A673 (cell line): Measurements from ENCODE around the gene BCAP29. TPM values are rescaled to one million over a fixed set of nuclear protein-coding genes. Genes with fewer than 3 reads are reported as not detected.

Experiments
- BruUV-seq: library from RNA; stranded (reverse); fragments of 400-500 nt; replicated peaks from 2 replicates; lab custom pipeline; 2021; lab: Mats Ljungman, UMichigan
- CTCF ChIA-PET: fragments of 300-600 bp; sonication (Branson Sonifier 250); formaldehyde crosslinking; loops from one replicate; lab custom pipeline; 2022; ENCODE audit warnings: antibody characterized with exemption; lab: Charles Lee
- POLR2A ChIA-PET: fragments of 300-600 bp; sonication (Branson Sonifier 250); formaldehyde crosslinking; loops from one replicate; lab custom pipeline; 2022; ENCODE audit warnings: antibody characterized with exemption; ENCODE audit not compliant: low non-redundant PET; lab: Charles Lee
- DNase-seq: peaks from one replicate; pipeline ENCODE4 v3.0.0-alpha.2; 2015; ENCODE audit warnings: low spot score
- H3K27ac ChIP-seq: fragments of 200-600 bp; sonication (generic); 2 replicates; pipeline ENCODE4 v1.5.1; 2016; ENCODE audit warnings: mixed run types, low read depth, mild to moderate bottlenecking, mixed read lengths, antibody characterized with exemption, low read length; ENCODE audit not compliant: poor library complexity, severe bottlenecking
- H3K27me3 ChIP-seq: fragments of 200-600 bp; sonication (generic); replicated peaks from 2 replicates; pipeline ENCODE4 v1.6.1; 2017; ENCODE audit warnings: mixed run types, low read depth, mild to moderate bottlenecking, mixed read lengths, antibody characterized with exemption, low read length; ENCODE audit not compliant: insufficient read depth, poor library complexity
- H3K36me3 ChIP-seq: fragments of 200-600 bp; sonication (generic); 2 replicates; pipeline ENCODE4 v1.6.1; 2016; ENCODE audit warnings: mixed run types, mild to moderate bottlenecking, mixed read lengths, antibody characterized with exemption, low read length; ENCODE audit not compliant: insufficient read depth, poor library complexity, severe bottlenecking
- H3K4me1 ChIP-seq: fragments of 200-600 bp; sonication (generic); 2 replicates; pipeline ENCODE4 v1.6.1; 2017; ENCODE audit warnings: mixed run types, mild to moderate bottlenecking, mixed read lengths, antibody characterized with exemption, low read length; ENCODE audit not compliant: insufficient read depth, poor library complexity, severe bottlenecking
- H3K4me3 ChIP-seq: fragments of 200-600 bp; sonication (generic); 2 replicates; pipeline ENCODE4 v1.5.1; 2016; ENCODE audit warnings: low read depth, mixed run types, mild to moderate bottlenecking, mixed read lengths, low read length; ENCODE audit not compliant: poor library complexity, severe bottlenecking
- H3K9me3 ChIP-seq: fragments of 200-600 bp; sonication (generic); 2 replicates; pipeline ENCODE4 v1.6.1; 2016; ENCODE audit warnings: mixed run types, low read depth, mild to moderate bottlenecking, mixed read lengths, antibody characterized with exemption, low read length; ENCODE audit not compliant: poor library complexity, severe bottlenecking
- EZH2 ChIP-seq: fragments of 200-600 bp; sonication (generic); IDR thresholded peaks from 2 replicates; pipeline ENCODE4 v1.6.1; 2017; ENCODE audit warnings: borderline replicate concordance, low read depth, mild to moderate bottlenecking, mixed read lengths, antibody characterized with exemption, low read length; ENCODE audit not compliant: poor library complexity, severe bottlenecking
- intact Hi-C: fragments of 100-400 bp; cut with micrococcal nuclease; formaldehyde crosslinking; loops from one replicate; pipeline ENCODE4 v1.10.0; 2022; ENCODE audit not compliant: unreplicated experiment
- total RNA-seq: library from RNA; stranded (reverse); gene quantifications from 2 replicates; pipeline ENCODE4 v1.2.3, GENCODE V29; 2021
- TF ChIP-seq, protein P1 (sequence below): fragments of 300-800, 200-600 bp; sonication (generic); conservative IDR thresholded peaks from 2 replicates; pipeline ENCODE4 v1.5.1; 2017; ENCODE audit warnings: low read depth, mild to moderate bottlenecking, antibody characterized with exemption, low read length, moderate library complexity, mixed read lengths

The BCAP29 gene
- total RNA-seq, 1 experiment from 2014 or later: 32.0 TPM

DNA sequence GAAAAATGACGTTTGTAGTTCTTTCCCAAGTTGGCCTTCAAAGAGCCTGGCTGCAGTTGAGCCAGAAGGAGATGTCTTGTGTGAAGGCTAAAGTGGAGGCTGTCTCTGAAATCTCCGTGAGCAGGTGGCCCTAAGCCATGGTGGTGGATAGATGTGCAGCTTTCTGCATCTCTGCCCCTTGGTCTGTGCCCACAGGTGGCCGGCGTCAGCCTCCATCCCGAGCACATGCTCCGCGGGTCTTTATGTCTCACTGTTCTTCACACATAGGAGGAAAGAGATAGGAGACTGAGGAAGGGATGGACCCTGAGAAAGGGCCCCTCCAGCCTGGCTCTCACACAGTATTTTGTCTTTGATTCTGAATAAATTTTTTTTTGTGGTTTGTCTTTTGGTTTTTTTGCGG lies 50.3 kb downstream of the BCAP29 start:
- TF ChIP-seq EZH2: no peak
- TF ChIP-seq, protein P1, sequence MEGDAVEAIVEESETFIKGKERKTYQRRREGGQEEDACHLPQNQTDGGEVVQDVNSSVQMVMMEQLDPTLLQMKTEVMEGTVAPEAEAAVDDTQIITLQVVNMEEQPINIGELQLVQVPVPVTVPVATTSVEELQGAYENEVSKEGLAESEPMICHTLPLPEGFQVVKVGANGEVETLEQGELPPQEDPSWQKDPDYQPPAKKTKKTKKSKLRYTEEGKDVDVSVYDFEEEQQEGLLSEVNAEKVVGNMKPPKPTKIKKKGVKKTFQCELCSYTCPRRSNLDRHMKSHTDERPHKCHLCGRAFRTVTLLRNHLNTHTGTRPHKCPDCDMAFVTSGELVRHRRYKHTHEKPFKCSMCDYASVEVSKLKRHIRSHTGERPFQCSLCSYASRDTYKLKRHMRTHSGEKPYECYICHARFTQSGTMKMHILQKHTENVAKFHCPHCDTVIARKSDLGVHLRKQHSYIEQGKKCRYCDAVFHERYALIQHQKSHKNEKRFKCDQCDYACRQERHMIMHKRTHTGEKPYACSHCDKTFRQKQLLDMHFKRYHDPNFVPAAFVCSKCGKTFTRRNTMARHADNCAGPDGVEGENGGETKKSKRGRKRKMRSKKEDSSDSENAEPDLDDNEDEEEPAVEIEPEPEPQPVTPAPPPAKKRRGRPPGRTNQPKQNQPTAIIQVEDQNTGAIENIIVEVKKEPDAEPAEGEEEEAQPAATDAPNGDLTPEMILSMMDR: no peak
- intact Hi-C loops: no loop called here
- Histone ChIP-seq H3K4me3 (no peak overlapping the region), H3K9me3 (no peaks in the 10 kb centered on the region), H3K4me1 (no peaks in the 10 kb centered on the region), H3K27ac (no peak overlapping the region), H3K27me3 (no peaks in the 10 kb centered on the region), H3K36me3 (no peaks in the 10 kb centered on the region)
- CTCF ChIA-PET: no interaction called here
- POLR2A ChIA-PET: no interaction called here
- no peak for DNase-seq
- BruUV-seq: no TSS peak

DNA sequence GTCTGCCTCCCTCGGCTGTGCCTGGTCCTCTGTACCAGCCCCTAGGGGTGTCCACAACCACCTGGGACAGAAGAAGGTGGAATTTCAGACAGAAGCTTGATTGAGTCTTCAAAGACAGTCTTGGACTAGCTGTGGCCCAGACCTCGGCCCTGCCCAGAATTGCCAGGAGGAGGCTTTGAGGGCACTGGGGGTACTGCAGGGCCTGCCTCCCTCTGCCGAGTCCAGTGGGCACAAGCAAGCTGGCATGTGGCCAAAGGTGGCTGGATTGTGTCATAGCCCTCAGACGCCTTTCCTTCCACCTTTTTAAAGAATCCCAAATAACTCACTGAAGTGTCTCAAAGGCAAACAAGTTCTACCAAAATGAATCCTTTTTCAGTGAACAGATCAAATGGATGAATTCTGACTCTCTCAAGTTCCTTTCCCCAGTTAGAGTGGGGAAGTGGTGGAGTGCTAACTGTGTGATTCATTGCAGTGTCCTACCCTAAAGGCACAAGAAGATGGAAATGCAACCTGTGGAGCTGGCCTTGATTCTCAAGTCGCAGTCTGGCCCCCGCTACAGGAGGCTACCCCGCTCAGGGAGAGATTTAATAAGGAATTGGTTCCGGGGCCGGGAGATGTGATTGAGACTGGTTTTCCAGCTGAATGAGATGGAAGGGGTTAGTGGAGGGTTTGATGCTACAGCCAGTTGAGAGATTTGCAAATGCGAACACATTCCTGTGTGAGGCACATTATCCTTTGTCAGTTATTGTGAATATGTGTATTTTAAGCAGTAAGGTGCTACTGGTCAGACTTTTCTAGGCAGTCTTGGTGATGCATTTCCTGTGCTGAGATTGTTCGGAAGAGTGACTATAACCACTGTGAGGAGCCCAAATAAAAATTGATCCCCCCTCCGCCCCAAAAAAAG lies 51.8 kb downstream of the BCAP29 start:
- no TSS peak for BruUV-seq
- Histone ChIP-seq H3K9me3 (no peaks in the 10 kb centered on the region), H3K36me3 (no peaks in the 10 kb centered on the region), H3K27me3 (no peaks in the 10 kb centered on the region), H3K4me1 (no peaks in the 10 kb centered on the region), H3K27ac (no peak overlapping the region), H3K4me3 (no peak overlapping the region)
- ChIA-PET POLR2A (no interaction called here), CTCF (no interaction called here)
- intact Hi-C loops: no loop called here
- no peak for TF ChIP-seq EZH2
- TF ChIP-seq, protein P1: no peak
- DNase-seq: no peak

DNA sequence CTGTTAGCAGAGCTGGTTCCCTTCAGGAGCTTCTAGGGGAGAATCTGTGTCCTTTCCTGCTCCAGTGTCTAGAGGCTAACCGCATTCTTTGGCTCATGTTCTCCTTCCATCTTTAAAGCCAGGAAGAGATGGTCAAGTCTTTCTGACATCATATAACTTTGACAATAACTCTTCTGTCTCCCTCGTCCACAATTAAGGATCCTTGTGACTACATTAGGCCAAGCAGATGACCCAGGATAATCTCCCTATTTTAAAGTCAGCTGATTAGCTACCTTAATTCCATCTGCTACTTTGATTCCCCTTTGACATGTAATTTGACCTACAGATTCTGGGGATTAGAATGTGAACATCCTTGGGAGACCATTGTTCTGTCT lies 52.4 kb downstream of the BCAP29 start:
- Histone ChIP-seq H3K9me3 (no peaks in the 10 kb centered on the region), H3K27ac (no peak overlapping the region), H3K4me1 (no peaks in the 10 kb centered on the region), H3K27me3 (no peaks in the 10 kb centered on the region), H3K36me3 (no peaks in the 10 kb centered on the region), H3K4me3 (no peak overlapping the region)
- intact Hi-C loops: no loop called here
- no TSS peak for BruUV-seq
- no peak for TF ChIP-seq EZH2
- TF ChIP-seq, protein P1: no peak
- ChIA-PET CTCF (no interaction called here), POLR2A (no interaction called here)
- no peak for DNase-seq
